GM12873 (cell line): ENCODE results near the gene CCDC187.

Experiments
- CTCF ChIP-seq: IDR thresholded peaks from 2 replicates; pipeline ENCODE4 v1.5.1; 2012; ENCODE audit warnings: low read depth, mild to moderate bottlenecking, moderate library complexity, low read length, control low read depth; ENCODE audit not compliant: insufficient read depth; ENCODE audit errors: missing control alignments

CCDC187 gene

GRCh38 chr9:136307215-136307750, 3.4 kb upstream of the CCDC187 start:
- TF ChIP-seq CTCF: no peak

GRCh38 chr9:136306211-136307208, 2.6 kb upstream of the CCDC187 start:
- no peak for TF ChIP-seq CTCF

- no peak for TF ChIP-seq CTCF
These were observed 1.9 kb upstream of the CCDC187 start for GRCh38 chr9:136305804-136306203.

GRCh38 chr9:136304981-136305380, 1.1 kb upstream of the CCDC187 start:
- no peak for TF ChIP-seq CTCF

GRCh38 chr9:136304456-136304855, 562 bp upstream of the CCDC187 start:
- no peak for TF ChIP-seq CTCF

- no peak for TF ChIP-seq CTCF
These were observed 649 bp downstream of the CCDC187 start for GRCh38 chr9:136303066-136303824.

- TF ChIP-seq CTCF: no peak
These were observed 1.4 kb downstream of the CCDC187 start for GRCh38 chr9:136302527-136302926.
